Measurements from ENCODE around the gene FAM110D. TPM values are rescaled to one million over a fixed set of nuclear protein-coding genes. Genes with fewer than 3 reads are reported as not detected.

The FAM110D gene
- total RNA-seq, 1 experiment from 2014 or later: 0.16 TPM

DNA sequence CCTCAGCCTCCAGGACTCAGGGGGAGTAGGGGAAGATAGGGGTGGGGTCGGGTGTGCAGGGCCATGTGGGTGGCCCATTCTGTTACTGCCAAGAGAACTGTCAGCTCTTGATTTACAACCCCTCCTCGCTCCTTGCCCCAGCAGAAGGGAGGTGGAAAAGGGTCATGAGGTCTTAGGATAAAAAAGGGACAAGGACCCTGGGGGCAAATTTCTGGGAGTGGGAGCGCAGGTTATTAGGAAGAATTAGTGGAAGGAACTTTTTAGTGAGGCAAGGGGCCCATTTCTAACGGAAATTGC is 812 bp downstream of the FAM110D start:
- POLR2A ChIA-PET: no interaction called here

DNA sequence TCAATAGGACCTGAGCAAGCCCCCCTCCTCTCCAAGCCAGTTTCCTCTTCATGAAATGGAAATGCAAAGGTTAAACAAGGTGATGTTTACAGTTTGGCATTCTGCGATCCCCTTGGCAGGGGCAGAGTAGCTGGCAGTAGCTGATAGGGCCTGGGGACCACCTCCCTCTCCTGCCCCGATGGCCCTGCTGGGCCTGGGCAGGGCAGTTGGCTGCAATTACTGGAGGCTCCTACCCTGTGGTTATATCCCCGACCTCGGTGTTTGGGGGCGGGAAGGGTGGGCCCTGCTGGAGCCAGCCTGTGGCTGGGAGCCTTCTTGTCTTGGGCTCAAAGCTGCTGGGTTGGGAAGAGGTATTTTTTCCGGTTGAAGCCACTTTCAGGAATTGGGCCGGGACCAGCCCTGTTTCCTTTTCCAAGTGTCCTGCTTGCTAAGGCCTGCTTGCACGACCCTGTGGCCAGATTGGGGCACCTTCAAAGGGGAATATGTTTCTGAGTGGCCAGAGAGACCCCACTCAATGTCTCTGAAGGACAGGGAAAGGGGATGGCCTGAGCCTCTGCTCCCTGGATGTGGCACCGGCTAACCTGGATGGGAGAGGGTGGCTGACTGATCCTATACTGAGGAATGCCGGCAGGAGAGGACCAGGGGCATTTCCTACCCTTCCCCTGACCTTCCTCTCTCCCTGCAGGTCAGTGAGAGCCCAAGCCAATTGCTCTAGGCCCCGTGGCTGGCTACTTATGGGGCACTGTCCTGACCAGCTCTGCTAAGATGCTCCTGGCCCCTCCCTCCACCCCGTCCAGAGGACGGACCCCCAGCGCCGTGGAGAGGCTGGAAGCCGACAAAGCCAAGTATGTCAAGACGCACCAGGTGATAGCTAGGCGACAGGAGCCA is 1.9 kb downstream of the FAM110D start:
- no peaks in the 10 kb centered on the region for H3K9me3 ChIP-seq
- DNase-seq: no peak
- no peaks in the 10 kb centered on the region for H3K36me3 ChIP-seq (ENCODE audit: control insufficient read depth, insufficient read depth, low read length)
- TF ChIP-seq, protein P1, sequence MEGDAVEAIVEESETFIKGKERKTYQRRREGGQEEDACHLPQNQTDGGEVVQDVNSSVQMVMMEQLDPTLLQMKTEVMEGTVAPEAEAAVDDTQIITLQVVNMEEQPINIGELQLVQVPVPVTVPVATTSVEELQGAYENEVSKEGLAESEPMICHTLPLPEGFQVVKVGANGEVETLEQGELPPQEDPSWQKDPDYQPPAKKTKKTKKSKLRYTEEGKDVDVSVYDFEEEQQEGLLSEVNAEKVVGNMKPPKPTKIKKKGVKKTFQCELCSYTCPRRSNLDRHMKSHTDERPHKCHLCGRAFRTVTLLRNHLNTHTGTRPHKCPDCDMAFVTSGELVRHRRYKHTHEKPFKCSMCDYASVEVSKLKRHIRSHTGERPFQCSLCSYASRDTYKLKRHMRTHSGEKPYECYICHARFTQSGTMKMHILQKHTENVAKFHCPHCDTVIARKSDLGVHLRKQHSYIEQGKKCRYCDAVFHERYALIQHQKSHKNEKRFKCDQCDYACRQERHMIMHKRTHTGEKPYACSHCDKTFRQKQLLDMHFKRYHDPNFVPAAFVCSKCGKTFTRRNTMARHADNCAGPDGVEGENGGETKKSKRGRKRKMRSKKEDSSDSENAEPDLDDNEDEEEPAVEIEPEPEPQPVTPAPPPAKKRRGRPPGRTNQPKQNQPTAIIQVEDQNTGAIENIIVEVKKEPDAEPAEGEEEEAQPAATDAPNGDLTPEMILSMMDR (IDR thresholded peaks at IDR 0.05; ENCODE audit: insufficient read depth in 1 of 2, low read depth in 1 of 2, low read length in 1 of 2, severe bottlenecking in 1 of 2, unreplicated experiment in 1 of 2): no peak
- Mint-ChIP-seq H3K27me3 (ENCODE audit: insufficient read depth, unreplicated experiment) (no peaks in the 10 kb centered on the region), H3K36me3 (ENCODE audit: insufficient read depth, unreplicated experiment) (no peaks in the 10 kb centered on the region), H3K27ac (ENCODE audit: unreplicated experiment) (no peak overlapping the region), H3K4me1 (ENCODE audit: low read depth, unreplicated experiment) (peaks cover 14% of the 10 kb centered on the region), H3K4me3 (ENCODE audit: unreplicated experiment) (peak overlapping the region; percentile 72), H3K9me3 (ENCODE audit: unreplicated experiment) (no peaks in the 10 kb centered on the region)
- peaks cover 29% of the 10 kb centered on the region for H3K4me1 ChIP-seq
- CTCF ChIA-PET: interaction anchor here (1.2 to 2.1 kb wide), 2 partner anchors 16 to 124 kb away, joined by 5 to 13 read pairs; no protein-coding TSS in a partner anchor
- no peaks in the 10 kb centered on the region for H3K27me3 ChIP-seq (replicated peaks; ENCODE audit: control insufficient read depth, insufficient read depth, low read length)
- peak overlapping the region; percentile 53 for H3K4me3 ChIP-seq (ENCODE audit: low read depth, low read length)
- POLR2A ChIA-PET: interaction anchor here (0.6 kb wide), 1 partner anchor 186 kb away, joined by 5 read pairs; no protein-coding TSS in a partner anchor
- intact Hi-C loops (cut with micrococcal nuclease; ENCODE audit: unreplicated experiment): loop anchor here (1.0 to 5.0 kb wide), 2 partner anchors 15 to 123 kb away; no protein-coding TSS in a partner anchor
- no TSS peak for BruUV-seq (replicated peaks)

More for the DNA sequence above, 812 bp downstream of the FAM110D start:
- Mint-ChIP-seq H3K4me1 (ENCODE audit: low read depth, unreplicated experiment) (peaks cover 10% of the 10 kb centered on the region), H3K9me3 (ENCODE audit: unreplicated experiment) (no peaks in the 10 kb centered on the region), H3K27me3 (ENCODE audit: insufficient read depth, unreplicated experiment) (no peaks in the 10 kb centered on the region), H3K36me3 (ENCODE audit: insufficient read depth, unreplicated experiment) (no peaks in the 10 kb centered on the region), H3K4me3 (ENCODE audit: unreplicated experiment) (no peak overlapping the region), H3K27ac (ENCODE audit: unreplicated experiment) (no peak overlapping the region)
- CTCF ChIA-PET: interaction anchor here (1.6 kb wide), 1 partner anchor 10 kb away, joined by 5 read pairs; the partner anchor contains the start of gene ZNF593
- Histone ChIP-seq H3K9me3 (no peaks in the 10 kb centered on the region), H3K4me1 (peaks cover 29% of the 10 kb centered on the region), H3K27me3 (replicated peaks; ENCODE audit: control insufficient read depth, insufficient read depth, low read length) (no peaks in the 10 kb centered on the region), H3K4me3 (ENCODE audit: low read depth, low read length) (no peak overlapping the region), H3K36me3 (ENCODE audit: control insufficient read depth, insufficient read depth, low read length) (no peaks in the 10 kb centered on the region)
- TF ChIP-seq, protein P1 (IDR thresholded peaks at IDR 0.05; ENCODE audit: insufficient read depth in 1 of 2, low read depth in 1 of 2, low read length in 1 of 2, severe bottlenecking in 1 of 2, unreplicated experiment in 1 of 2): no peak
- DNase-seq: no peak
- intact Hi-C loops (cut with micrococcal nuclease; ENCODE audit: unreplicated experiment): loop anchor here (5.0 kb wide), 1 partner anchor 122 kb away; no protein-coding TSS in a partner anchor
- BruUV-seq (replicated peaks): no TSS peak

DNA sequence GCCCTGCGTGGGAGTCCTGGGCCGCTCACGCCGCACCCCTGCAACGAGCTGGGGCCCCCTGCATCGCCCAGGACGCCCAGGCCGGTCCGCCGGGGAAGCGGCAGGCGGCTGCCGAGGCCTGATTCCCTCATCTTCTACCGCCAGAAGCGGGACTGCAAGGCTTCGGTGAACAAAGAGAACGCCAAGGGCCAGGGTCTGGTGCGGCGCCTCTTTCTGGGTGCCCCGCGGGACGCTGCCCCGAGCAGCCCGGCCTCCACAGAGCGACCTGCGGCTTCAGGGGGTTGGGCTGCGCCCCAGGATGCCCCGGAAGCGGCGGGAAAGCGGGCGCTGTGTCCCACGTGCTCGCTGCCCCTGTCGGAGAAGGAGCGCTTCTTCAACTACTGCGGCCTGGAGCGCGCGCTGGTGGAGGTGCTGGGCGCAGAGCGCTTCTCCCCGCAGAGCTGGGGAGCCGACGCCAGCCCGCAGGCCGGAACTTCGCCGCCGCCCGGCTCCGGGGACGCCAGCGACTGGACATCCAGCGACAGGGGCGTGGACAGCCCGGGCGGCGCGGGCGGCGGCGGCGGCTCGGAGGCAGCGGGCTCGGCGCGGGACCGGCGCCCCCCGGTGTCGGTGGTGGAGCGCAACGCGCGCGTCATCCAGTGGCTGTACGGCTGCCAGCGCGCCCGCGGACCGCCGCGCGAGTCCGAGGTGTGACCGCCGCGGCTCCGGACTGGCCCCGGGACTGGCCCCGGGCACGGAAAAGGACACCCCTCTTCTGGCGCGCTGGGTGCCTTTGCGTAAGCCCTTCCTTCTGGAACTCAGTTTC is 2.7 kb downstream of the FAM110D start:
- H3K4me1 Mint-ChIP-seq (ENCODE audit: low read depth, unreplicated experiment): peaks cover 14% of the 10 kb centered on the region
- POLR2A ChIA-PET: interaction anchor here (0.6 kb wide), 1 partner anchor 185 kb away, joined by 5 read pairs; no protein-coding TSS in a partner anchor
- Histone ChIP-seq H3K36me3 (ENCODE audit: control insufficient read depth, insufficient read depth, low read length) (no peaks in the 10 kb centered on the region), H3K4me3 (ENCODE audit: low read depth, low read length) (peak overlapping the region; percentile 53), H3K27me3 (replicated peaks; ENCODE audit: control insufficient read depth, insufficient read depth, low read length) (no peaks in the 10 kb centered on the region), H3K4me1 (peaks cover 29% of the 10 kb centered on the region), H3K9me3 (no peaks in the 10 kb centered on the region)
- peak overlapping the region; percentile 72 for H3K4me3 Mint-ChIP-seq (ENCODE audit: unreplicated experiment)
- CTCF ChIA-PET: interaction anchor here (1.2 to 2.1 kb wide), 2 partner anchors 17 to 125 kb away, joined by 5 to 13 read pairs; no protein-coding TSS in a partner anchor
- intact Hi-C loops (cut with micrococcal nuclease; ENCODE audit: unreplicated experiment): loop anchor here (1.0 to 5.0 kb wide), 2 partner anchors 16 to 124 kb away; no protein-coding TSS in a partner anchor
- DNase-seq: peak; percentile 59 to 80
- H3K27me3 Mint-ChIP-seq (ENCODE audit: insufficient read depth, unreplicated experiment): no peaks in the 10 kb centered on the region
- TSS peak; percentile 29 for BruUV-seq (replicated peaks)
- no peaks in the 10 kb centered on the region for H3K36me3 Mint-ChIP-seq (ENCODE audit: insufficient read depth, unreplicated experiment)
- TF ChIP-seq, protein P1 (IDR thresholded peaks at IDR 0.05; ENCODE audit: insufficient read depth in 1 of 2, low read depth in 1 of 2, low read length in 1 of 2, severe bottlenecking in 1 of 2, unreplicated experiment in 1 of 2): peak in 1 of 2 experiments; percentile 18
- no peaks in the 10 kb centered on the region for H3K9me3 Mint-ChIP-seq (ENCODE audit: unreplicated experiment)
- H3K27ac Mint-ChIP-seq (ENCODE audit: unreplicated experiment): no peak overlapping the region

Measured in Caco-2 (cell line).